Activated CD8-positive, alpha-beta memory T cell treated with anti-CD3 and anti-CD28 coated beads for 48 hours (primary cell): ENCODE measurements around the gene CWC22.

Experiments used
- DNase-seq, 3 experiments: peaks; one replicate each; pipeline ENCODE4 v3.0.0-alpha.2; 2020; ENCODE audit warnings: low read depth in 2 of 3, low spot score in 2 of 3

The CWC22 gene

GRCh38 chr2:179900655-179901054, 106.4 kb downstream of the CWC22 start:
- no peak for DNase-seq

GRCh38 chr2:179899666-179900065, 107.4 kb downstream of the CWC22 start:
- DNase-seq, result no peak

GRCh38 chr2:179898873-179899272, 108.2 kb downstream of the CWC22 start:
- no peak for DNase-seq
